DMS114 treated with DMSO at 0.1 percent for 48 hours (cell line): ENCODE results near the gene POU2F3.

Experiments
- DNase-seq: peaks from one replicate; lab custom pipeline; 2025; ENCODE audit not compliant: unreplicated experiment; lab: John Stamatoyannopoulos, UW

POU2F3 gene

DNA sequence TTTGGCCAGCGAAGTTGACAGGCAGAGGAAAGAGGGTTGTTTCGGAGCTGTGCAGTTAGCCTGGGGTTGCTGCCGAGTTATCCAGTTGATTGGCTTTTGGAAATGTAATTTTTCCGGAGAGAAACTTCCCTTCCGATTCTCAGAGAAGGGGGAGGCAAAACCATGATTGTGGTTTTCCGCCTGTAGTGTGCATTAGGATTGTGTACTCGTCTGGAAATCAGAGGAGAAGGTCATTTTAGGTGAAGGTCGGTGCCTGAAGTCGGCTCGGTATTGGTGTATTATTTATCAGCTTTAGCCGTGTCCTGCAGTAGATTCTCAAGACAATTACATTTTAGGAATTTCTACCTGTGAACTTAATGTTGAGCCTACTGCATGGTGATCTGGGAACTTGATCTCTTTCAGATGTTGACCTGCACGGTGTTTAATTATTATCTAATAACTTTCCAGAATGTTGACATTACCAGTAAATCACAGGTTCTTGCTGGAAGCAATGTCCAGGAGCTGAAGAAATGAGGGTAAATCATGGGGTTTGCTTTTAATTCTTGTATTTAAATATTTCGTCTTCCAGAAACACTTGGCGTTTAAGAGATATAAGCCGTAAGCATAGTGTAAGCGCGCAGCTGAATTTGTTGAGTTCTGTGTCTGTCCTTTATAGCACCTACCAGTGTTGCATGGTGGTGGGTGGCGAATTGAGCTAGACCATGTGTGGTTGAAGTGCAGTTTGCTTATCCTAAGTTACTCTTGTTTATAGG lies 97.6 kb downstream of the POU2F3 start:
- peak; percentile 29 for DNase-seq

DNA sequence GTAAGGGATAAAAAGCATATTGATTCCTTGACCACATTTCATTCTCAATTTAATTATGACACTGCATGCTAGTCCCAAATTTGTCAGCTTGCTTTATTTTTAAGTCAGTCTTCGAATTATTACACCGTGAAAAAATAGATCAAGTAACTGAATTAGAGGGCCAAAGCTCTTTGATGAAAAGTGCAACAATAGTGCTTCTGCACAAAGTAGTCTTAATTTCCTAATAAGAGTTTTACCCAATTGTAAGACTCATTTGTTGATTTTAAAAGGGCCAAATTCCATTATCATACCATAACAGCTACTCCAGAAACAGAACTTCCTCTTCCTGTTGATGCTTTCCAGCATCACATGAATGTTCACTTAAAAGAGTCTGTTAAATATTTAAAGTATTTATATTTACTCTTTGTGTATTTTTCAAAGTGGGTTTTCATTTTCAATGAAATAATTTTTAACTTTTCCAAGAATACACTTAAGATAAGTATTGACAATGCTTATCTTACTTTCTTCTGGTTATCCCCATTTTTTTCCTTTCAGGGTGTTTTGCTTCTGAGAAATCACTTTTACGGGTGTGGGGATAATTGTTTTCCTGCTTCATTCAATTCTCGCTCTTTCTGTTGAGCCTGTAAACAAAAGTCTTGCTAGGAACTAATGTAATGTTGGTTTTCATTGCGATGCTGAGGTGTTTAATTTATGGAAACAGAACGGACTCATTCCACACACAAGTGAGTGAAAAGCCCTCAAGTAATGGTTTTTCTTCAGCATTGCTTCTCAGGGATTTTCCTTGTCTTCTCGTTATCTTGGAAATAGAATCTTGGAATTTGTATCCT lies 98.4 kb downstream of the POU2F3 start:
- DNase-seq: no peak

DNA sequence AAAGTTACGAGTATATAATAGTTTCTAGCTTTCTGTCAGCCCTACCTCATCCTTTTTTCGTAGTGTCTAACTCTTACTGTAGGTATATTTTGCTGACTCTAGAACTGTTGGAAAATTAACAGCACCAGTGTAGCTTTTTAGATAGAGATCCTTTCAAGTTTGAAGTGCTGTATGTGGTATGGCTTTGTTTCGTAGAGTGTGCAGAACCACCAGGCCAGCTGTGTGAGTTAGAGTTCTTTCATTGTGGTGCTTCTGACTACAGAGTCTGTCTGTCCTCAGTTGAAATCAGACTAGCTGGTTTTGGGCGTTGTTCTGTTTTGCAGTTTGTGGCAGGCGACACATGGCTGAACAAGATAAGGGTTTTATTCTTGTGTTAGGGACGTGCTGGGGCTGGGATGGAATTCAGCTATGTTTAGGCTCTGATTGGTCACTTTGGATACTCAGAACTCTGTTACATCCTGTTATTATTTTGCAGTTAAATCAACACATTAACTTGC lies 99.5 kb downstream of the POU2F3 start:
- no peak for DNase-seq

GRCh38 chr11:120340529-120340928 lies 100.6 kb downstream of the POU2F3 start:
- no peak for DNase-seq

- no peak for DNase-seq
These were observed 102.3 kb downstream of the POU2F3 start for GRCh38 chr11:120342226-120342625.

GRCh38 chr11:120342678-120343077 lies 102.7 kb downstream of the POU2F3 start:
- DNase-seq: no peak

DNA sequence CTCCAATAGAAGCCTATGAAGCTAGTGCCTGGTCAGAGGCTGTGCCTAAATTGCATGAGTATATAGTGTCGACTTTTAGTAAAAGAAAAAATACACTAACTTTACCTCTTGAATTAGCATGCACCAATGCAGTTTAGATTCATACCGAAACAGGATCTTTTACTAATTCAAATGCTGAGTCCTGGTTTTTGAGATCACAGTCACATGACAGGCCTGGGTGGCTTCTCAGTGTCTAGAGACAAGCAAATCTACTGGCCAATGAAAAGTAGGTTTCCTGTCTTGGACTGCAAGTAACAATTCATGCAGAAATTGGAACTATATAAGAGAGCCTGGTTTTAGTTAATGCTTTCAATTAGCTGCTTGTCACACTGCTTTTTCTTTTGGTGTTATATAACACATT lies 103.5 kb downstream of the POU2F3 start:
- DNase-seq: no peak

DNA sequence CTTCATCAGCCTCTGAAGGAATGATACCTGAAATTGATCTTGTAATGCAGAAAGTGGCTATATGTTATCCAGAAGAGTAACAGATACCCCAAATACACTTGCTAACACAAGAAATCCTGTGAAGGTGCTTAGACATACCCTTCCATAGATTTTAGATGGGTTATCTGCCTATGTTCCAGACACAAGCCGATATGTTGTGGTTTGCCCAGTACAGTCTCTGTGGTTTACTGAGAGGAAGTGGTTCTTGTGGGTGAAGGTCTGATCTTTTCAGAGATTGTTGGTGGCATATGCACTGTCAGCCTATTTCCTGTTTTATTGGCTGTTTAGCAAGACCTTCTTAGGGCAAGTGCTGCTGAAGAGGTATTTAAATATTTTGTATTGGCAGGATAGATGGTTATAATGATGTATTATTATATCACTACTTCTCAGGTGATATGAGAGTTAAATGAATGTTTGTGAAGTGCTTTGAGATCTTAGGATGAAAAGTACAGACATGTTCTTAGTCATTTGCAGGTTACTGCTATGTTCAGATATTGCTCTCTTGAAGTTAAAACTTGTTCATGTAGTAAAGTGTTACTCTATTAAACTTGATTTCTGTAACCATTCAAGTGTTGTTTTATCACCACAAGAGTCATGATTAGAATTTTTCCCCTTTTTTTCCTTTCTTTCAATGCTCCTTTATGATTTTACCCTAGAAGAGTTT lies 104.5 kb downstream of the POU2F3 start:
- DNase-seq: no peak

DNA sequence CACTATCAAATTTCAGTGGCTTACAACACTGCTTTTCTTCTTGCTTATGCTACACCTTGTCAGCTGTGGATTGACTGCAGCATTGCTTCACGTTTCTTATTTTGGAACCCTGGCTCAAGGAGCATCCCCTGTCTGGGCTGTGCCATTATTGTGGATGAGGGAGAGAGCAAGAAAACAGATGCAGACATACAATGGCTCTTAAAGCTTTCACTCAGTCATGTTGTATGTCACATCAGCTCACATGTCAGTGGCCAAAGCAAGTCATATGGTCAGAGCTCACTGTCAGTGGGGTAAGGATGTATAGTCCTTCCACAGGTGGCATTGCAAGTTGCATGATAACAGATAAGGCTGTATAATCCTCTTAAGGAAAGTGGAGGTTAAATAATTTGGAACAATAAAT lies 106.3 kb downstream of the POU2F3 start:
- DNase-seq: no peak

- no peak for DNase-seq
These were observed 110.7 kb downstream of the POU2F3 start for GRCh38 chr11:120350637-120351036.

DNA sequence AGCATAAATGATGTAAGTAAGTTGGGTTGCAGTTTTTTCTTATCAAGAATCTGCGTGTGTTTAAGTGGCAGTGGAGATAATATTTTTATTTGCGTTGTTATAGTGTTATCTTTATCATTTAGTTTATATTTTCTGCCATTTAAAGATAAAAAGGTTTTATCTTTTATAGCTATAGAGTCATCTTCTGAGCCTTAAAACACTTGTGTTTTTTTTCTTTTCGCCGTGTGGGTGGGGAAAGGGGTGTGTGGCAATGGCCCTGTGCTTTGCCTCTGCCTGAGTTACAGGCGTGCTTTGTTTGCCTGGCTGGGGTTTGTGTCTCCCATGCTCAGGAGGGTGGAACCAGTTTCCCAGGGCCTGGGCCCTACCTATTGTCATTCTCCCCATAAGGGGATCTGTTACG lies 112.5 kb downstream of the POU2F3 start:
- no peak for DNase-seq

DNA sequence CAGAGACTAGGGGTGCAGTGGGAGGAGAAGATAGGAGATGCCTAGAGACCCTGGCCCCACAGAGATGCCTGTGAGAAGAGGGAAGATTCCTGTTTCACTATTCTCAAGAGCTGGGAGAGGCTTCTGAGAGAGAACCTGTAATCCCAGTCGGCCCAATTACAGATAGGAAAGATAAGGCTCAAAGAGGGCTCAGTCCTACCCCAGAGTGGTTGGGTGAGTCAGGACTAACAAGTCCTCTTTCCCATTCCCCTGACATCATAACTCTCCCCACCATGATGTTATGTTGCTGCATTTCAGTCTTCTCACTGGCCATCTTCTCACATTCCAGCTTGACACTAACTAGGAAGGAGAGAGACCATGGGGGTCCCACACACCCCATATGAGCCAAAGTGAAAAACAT lies 114.1 kb downstream of the POU2F3 start:
- DNase-seq: no peak

DNA sequence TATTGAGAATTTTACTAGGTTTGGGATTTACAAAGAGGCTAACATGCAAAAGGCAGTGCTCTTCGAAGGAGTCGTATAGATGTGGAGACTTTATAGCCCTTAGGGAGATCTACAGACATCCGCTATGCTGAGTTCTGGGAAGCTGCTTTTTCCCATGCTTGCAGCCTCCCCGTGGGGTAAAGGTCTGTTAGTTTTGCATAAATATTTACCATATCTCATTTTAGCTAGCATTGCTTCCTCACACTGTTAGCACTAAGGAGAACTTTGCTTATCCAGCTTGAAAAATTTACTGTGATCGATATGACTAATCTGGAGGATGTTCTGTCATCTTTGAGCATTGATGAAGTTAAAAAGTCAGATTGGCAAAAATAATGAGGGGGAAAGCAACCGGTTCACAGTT lies 114.8 kb downstream of the POU2F3 start:
- no peak for DNase-seq

DNA sequence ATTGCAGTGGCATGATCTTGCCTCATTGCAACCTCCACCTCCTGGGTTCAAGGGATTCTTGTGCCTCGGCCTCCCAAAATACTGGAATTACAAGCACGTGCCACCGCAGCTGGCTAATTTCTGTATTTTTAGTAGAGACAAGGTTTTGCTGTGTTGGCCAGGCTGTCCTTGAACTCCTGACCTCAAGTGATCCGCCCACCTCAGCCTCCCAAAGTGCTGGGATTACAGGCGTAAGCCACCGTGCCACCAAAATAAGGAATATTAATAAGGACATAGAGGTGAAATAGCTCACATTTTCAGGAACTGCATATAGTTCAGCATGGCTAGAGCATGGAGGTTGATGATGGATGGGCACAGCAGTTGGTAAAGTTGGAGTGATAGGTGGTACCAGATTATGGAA lies 117.7 kb downstream of the POU2F3 start:
- no peak for DNase-seq

DNA sequence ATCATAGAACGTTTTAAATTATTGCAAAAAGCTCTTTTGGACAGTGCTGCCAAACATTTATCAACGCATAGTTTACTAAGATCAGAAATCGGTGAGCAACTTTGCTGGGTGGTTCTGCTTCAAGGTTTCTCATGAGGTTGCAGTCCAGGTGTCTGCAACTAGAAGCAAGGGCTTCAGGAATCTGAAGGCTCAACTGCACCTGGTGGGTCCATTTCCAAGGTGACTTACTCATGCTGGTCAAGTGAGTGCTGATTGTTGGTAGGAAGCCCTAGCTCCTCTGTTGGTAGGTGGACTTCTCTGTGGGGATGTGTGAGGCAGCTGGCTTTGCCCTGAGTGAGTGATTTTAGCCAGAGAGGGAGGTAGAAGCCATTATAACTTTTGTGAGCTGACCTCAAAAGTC lies 118.8 kb downstream of the POU2F3 start:
- no peak for DNase-seq

- DNase-seq: no peak
These were observed 123.5 kb downstream of the POU2F3 start for GRCh38 chr11:120363436-120363835.

- no peak for DNase-seq
These were observed 125.6 kb downstream of the POU2F3 start for GRCh38 chr11:120365512-120365911.
